Glomerular endothelial cell (primary cell): ENCODE measurements around the gene SPATA19. TPM values are rescaled to one million over a fixed set of nuclear protein-coding genes. Genes with fewer than 3 reads are reported as not detected.
"Not testable (repeated sequence)": the region's sequence is repeated elsewhere in the genome, so short reads cannot be mapped to it uniquely, and the experiment has no call there.

Source experiments
- DNase-seq: peaks from one replicate; pipeline ENCODE4 v3.0.0-alpha.2; 2011; ENCODE audit warnings: low read depth, low spot score; ENCODE audit errors: extremely low read depth
- total RNA-seq: library from RNA; depleted of rRNA; stranded (reverse); fragments of >200 nt; gene quantifications from 2 replicates; pipeline ENCODE4 v1.2.3, GENCODE V29; 2015

The SPATA19 gene, protein sequence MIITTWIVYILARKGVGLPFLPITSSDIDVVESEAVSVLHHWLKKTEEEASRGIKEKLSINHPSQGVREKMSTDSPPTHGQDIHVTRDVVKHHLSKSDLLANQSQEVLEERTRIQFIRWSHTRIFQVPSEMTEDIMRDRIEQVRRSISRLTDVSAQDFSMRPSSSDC
- not detected in 2 replicates for total RNA-seq

DNA sequence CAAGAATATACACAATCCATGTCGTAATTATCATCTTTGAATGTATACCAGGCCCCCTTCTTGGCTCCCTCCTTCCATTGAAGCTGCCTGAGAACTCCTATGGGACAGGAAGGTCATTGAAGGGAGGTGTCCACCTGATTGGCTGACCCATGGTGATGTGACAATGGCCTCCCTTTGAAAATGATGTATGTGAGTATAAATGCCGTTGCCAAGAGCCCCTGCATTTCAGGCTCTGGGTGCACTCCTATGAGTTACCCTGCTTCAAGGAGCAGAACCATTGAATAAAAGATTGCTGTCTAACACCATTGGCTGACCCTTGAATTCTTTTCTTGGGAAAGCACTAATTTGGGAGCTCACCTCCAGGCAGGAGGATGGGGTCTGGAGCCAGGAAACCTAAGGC is at the start of gene SPATA19:
SPATA19 (minus strand) TSS at position 101 of the 400 bp plus-strand sequence; CDS start at position 34, 67 bp downstream.
- DNase-seq, result no peak

DNA sequence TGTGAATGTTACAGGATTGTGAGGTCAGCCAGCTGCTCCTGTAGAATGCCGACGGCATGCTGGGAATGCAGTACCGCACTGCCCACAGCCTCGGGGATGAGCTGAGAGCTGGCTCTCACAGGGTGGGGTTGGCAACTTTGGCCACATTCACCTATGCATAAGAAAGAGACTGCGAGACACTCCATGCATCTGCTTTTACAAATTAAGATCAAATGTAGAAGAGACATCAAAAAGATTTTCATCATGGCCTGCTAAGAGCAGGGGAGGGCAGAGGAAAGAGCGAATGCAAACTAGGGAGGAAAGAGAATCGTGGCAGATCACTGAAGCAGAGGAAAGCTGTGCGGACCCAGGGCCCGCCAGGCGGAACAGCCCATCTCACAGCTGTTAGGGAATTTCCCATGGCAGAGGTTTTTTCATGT is 49.8 kb upstream of the SPATA19 start:
- DNase-seq, result no peak

DNA sequence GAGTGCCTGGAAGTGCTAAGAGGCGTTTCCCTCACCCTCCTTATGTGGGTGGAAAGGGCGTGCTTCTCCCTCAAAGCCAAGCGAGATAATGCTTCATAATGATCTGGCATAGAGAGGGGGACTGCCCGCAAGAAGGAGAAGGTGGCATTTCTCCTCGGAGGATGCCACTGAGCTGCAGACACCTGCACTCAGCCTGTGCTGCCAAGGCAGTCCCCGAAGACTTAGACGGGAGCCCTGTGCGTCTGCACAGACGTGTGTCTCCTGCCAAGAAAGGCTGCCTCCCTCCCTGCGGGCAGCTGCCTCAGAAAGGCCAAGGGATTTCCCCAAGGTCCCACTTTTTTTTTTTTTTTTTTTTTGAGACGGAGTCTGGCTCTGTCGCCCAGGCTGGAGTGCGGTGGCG is 48.1 kb upstream of the SPATA19 start:
- no peak for DNase-seq

DNA sequence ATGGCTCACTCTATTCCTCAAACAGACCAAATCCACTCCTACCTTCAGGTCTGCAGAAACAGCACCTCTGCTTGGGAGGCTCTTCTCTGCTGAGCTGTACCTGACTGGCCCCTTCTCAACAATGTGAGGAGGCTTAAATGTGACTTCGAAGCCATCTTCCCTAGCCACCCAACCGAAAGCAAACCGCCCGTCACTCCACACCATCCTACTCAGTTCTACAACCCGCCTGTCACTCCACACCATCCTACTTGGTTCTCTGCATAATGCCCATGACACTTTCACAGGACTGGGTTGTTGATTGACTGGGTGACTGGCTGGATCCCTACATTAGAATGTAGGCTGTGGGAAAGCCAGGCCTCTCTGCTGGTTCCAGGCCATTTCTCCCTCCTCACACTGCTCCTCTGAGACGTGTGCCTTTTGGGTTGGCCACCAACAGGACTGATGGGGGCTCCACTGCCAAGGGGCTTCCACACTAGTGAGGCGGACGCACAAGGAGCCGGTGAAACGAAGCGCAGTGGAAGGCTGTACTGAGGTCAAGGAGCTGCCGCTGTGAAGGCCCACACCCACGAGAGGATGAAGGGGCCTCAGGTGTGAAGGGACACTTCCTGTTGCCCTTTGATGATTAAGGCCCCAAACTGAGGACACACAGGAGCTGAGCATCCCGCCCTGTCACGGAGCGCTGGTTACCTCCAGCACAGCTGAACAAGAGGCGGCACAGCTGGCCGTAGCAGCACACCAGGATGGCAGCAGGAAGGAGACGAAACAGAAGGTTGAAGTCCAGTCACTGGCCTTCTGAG is 47.5 kb upstream of the SPATA19 start:
- no peak for DNase-seq

DNA sequence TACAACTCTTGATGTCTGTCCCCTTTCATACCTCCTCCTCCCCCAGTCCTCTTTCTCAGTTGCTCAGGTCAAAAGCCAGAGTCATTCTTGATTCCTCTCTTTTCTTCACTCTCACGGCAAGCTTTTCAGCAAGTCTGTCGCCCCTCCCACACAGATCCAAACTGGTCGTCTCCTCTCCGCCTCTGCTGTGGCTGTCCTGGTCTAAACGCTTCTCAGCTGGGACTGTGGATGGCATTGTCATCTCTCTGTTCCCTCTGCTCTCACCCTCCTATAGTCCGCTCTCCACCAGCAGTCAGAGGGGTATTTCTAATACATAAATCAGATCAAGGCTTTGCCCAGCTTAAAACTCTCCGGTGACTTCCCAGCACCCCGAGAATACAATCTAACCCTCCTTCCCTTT is 46.8 kb upstream of the SPATA19 start:
- DNase-seq, result no peak

DNA sequence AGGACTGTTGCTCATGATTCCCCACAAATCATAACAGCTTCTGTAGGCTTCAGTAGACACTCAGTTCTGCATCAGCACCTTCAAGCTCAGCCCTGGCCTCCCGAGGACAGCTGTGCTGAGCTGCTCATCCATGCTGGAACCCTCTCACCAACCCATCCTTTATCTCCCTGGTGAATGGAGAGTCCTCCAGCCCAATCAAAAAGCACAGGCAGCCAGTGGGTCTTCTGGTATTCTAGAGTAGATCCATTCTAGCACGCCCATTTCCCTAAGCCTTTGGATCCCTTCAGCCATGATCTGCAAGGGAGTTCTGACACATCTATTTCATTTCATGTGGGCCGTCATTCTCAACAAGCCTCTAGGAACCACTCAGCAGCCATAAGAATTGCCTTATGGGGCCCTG is 44.6 kb upstream of the SPATA19 start:
- DNase-seq, result no peak

DNA sequence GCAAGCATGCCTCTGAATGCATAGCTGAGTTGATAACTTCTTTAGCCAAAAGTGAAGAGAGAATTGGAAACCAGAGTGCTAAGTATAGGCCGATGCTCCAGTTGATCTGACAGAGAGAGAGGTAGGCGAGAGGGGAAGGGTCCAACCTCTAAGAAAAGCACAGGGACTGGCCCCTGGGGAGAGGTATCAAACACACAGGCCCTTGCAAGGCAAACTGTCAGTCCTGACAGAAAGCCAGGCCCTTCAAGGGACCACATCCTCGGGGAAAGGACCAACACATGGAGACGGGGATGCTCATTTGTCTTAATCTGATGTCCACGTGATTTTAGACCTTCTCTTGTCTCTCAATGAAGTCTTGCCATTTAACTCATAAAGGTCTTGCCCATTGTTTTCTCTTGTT is 43.9 kb upstream of the SPATA19 start:
- no peak for DNase-seq

DNA sequence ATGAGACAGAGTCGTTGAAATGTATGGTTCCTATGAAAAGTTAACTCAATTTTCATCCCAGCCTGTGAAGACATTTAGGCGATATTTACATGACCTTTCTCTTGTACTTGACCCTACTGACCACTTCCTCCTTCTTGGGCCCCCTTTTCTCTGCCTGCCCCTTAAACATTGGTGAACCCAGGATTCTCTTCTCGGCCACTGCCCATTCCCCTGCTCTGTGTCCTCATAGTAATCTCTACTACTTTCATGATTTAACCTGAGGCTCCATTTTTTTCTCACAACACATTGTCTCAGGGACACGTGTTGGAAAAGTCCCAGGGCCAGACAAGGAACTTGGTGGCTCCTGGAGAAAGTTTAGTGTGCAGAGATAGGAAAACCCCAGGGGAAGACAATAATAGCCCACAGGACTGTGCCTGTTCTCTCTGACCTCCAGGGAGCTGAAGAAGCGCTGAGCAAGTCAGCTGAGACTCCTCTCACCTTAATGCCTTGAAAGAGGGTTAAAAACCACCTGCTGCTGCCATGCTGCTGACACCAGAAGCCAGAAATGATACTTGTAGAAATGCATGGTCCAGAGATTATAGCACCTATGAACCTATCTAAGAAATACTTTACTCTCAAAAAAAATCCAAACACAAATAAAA is 42.5 kb upstream of the SPATA19 start:
- no peak for DNase-seq

DNA sequence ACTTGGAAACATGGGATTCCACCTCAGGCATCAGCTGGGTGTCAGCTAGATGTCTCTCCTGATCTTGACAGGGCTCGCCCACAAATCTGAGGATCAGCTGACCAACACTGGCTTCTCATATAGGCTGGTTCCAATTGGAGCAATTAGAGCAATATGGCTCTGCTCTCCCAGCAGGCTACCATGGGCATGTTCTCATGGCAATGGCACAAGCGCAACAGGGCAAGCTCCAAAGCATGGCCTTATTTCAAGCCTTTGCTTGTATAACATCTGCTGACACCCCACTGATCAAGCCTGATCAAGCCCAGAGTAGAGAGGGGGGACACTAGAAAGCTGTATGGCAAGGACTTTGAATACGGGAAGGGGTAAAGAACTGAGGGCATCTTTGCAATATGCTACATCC is 40.7 kb upstream of the SPATA19 start:
- no peak for DNase-seq

DNA sequence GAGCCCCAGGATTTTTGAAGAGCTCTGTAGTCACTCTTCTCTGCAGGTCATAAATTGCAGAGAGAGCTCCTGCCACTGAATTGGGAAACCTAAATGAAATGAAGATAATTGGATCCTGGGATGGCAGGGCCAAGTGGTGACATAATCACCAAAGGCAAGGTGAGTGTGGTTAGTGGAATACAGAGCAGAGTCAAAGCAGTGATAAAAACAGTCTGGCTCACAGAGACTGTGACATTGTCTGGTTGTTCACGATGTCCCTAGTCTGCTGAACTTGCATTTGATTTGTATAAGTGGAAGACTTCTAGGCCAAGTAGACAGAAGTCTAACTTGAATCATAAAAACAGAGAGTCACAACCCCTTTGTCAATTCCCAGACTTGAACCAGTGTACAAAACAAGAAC is 26.8 kb upstream of the SPATA19 start:
- no peak for DNase-seq

DNA sequence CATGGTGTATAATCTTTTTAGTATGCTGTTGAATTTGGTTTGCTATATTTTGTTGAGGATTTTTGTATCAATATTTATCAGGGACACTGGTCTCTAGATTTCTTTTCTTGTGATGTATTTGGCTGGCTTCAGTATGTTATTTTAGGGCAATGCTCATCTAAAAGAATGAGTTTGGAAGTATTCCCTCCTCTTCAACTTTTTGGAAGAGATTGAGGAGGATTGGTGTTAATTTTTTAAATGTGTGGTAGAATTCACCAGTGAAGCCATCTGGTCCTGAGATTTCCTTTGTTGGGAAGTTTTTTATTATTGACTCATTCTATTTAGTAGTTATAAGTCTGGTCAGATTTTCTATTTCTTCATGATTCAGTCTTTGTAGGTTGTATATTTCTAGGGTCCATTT is 22.1 kb upstream of the SPATA19 start:
- no peak for DNase-seq

DNA sequence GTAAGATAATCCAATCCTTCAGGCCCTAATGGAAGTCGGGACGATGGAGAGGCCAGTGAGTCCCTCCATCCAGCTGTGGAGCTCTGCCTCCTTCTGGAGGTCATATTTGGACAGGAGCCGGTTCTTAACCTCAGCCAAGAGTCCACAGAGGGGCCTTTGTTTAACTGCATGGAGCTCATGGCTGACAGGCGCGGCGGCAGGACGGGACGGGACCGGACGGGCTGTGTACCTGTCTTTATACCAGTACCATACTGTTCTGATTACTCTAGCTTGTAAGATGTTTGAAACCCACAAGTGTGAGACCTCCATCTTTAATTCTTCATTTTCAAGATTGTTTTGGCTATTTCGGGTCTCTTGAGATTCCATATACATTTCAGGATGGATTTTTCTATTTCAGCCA is 20.2 kb upstream of the SPATA19 start:
- DNase-seq, result no peak

DNA sequence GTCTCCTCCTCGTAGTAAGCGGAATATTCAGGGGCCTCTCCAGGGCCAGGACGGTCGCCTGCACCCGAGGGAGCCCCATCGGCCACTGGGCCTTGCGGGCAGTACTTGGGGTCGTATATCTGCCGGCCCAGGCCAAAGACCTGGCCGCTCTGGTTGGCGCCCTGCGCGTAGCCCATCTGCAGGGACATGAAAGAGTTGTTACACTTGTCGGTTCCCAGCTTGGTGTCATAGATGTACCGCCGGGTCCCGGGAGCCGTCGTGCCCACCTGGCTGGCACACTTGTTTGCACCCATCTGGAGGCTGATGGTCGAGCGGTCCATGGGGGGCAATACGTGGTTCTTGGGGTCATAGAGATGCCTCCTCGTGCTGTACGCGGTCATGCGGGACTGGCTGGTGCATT is 19.4 kb upstream of the SPATA19 start:
- DNase-seq, result no peak

DNA sequence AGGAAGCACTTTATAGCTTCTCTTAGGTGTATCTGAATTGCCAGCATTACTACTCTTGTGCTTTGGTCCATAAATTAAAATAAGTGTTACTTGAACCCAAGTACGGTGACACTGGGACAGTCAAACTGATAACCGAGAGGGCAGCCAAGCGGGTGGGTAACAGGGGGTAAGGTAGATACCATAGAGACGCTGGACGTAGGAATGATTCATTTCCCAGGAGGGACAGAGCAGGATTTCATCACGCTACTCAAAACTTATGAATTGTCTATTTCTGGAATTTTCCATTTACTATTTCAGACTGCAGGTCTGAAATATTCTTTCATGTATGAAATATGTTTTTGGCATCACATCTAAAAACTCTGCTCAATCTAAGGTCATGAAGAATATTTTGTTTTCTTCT is 14.8 kb upstream of the SPATA19 start:
- DNase-seq, result no peak

DNA sequence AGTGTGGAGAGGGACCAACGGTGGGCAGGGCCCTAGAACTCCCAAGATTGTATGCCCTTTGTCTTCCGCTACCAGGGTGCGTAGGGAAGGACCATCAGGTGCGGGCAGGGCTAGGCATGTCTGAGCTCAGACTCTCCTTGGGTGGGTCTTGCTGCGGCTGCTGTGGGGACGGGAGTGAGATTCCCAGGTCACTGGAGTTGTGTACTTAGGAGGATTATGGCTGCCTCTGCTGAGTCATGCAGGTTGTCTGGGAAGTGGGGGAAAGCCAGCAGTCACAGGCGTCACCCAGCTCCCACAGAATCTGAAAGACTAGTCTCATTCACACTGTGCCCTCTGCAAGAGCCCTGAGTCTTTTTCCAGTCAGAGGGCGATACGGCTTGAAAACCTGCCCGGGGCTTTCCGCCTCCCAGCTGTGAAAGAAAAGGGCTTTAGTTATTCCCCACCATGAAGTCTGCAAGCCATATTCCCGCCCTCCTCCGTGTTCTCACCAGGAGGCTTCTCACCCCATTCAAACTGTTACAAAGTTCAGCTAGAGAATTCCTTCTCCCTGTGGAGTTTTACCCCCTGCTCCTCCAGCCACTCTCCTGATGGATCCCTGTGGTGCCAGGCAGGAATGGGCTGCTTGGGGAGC is 9.1 kb upstream of the SPATA19 start:
- not testable (repeated sequence) for DNase-seq

DNA sequence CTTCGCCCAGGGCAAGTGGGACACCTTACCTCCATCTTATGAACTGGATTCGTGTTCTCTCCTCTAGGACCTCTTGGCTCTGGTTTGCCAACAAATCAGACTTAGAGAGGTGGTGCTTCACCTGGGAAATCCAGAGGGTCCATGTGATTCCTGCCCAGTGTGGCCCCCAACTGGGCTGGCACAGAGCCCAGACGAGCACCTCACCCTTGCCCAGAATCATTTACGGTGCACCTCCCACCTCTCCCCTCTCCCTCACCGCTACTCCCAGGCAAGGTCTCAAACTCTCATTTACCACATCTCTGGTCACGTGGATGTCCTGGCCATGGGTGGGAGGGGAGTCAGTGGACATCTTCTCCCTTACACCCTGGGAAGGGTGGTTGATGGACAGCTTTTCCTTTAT is 1.1 kb downstream of the SPATA19 start:
- DNase-seq, result no peak

DNA sequence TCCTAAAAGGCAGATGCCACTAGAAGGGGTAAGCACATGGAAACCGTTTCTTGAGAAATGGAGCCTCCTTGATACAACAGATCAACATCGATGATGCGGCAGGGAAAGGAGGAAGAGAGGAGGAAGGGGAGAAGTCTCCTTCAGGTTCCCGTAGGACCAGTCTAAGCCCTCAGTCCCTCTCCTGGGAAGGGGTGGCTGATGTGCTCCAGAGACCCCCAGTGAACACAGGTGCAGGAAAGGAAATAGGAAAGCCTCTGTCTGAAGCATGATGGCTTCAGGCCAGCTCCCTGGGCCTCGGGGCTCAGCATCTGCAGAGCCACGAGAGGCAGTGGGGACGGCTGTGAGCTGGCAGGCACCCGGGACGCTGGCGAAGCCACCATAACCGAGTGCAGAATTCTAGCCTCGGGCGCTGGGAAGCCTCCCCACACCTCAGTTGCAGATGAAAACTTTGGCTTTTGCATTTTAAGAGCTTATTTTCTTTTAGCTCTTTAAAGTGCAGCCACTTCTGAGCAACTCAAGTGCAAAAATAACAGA is 1.8 kb downstream of the SPATA19 start:
- DNase-seq, result no peak

DNA sequence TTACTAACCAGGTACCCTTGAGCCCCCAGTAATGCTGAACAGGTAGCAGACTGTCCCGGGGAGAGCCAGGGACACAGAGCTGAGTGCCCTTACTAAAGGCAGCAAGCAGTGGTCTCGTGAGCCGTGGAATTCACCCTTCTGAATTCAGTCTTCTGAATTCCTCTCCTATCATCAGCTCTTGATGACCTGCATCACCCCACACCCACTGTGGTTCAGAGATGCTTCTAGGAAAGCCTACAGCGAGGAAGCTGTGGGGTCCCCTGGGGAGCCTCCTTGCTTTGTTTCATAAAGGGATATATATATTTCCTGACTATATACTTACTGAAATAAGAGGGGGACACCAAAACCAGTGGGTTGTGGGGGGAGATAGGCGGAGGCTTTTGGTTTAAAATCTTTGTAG is 2.6 kb downstream of the SPATA19 start:
- no peak for DNase-seq

DNA sequence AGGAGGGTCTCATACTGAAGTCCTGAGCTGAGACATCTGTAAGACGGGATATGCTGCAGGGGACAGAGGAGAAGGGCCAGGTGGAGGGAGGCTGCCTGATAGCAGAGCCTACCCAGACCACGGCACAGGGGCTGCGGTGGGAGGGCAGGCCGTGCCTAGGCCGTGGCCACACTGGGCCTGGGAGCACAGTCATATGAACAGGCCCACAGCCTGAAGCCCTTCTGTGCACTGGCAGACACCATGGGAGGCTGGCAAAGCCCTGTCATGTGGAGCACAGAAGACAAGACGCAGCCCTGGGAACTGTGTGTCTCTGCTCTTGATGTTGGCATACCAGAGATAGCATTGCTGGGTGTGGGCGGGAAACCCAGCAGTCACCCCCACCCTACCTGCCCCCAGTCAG is 3.3 kb downstream of the SPATA19 start:
- no peak for DNase-seq

DNA sequence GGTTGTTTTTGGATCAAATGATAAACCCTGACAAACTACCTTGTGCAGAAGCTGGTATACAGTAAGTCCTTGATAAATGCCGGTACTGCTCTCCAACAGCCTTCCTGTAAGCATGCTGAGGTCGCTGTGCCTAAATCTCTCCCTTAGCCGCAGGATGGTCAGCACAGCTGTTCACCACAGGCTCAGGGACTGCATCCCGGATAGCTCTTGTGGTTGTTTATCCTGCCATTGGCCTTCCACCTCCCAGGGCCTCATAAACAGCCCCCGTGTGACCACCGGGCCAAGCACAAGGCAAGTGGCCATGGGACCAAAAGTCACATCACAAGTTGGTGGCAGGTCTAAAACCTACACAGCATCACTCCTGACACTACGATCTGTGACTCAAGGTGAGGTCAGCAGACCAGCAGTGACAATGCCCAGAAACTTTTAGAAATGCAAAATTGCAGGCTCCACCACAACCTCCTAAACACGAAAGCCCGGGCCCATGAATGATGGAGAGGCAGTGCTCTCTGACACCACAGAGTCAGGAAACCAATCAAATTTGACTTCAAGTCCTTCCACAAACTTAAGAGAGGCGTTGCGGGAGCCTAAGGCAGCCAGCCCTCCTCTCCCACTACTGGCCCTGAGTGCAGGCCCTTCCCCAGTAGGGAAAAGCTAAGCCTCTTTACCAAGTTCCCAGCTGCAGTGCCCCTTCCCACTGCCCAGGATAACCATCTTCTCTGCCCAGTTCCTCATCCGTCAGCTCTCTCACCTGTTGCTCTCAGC is 3.9 kb downstream of the SPATA19 start:
- no peak for DNase-seq

DNA sequence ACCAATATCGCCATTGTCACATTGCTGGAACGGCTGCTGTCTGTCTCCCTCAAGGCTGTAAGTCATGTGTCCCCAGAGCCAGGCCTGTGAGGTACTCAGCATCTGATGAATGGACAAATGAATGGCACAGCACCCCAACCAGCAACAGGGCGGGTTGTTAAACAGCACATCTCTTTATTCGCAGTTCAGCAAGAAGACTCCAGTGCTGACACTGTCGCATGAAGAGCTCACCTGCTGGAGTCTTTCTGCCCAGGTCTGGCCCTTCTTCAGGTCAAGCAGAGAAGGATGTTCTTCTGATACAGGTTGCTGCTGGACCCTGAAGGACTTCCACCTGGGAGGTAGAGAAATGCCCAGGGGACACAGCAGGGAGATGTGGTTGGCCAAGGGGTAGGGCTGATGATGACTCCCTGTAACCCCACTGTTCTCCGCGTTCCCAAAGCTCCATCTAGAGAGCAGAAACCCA is 4.8 kb downstream of the SPATA19 start:
- no peak for DNase-seq
